ENCODE results near the gene RIPK4. TPM values are rescaled to one million over a fixed set of nuclear protein-coding genes. Genes with fewer than 3 reads are reported as not detected.

Gene RIPK4
- polyA plus RNA-seq, 1 donor from 2014 or later, result not detected

- Histone ChIP-seq H3K27me3 (ENCODE audit: insufficient read depth, low read depth, low read length) (no peaks in the 10 kb centered on the region), H3K36me3 (ENCODE audit: insufficient read depth, low read length) (no peaks in the 10 kb centered on the region), H3K9ac (ENCODE audit: low read length) (no peak overlapping the region), H3K79me2 (replicated peaks; ENCODE audit: insufficient read depth, low read length) (no peaks in the 10 kb centered on the region), H3K4me3 (ENCODE audit: low read length) (no peak overlapping the region), H3F3A (ENCODE audit: insufficient read depth, low read length, poor library complexity, severe bottlenecking) (no peaks in the 10 kb centered on the region), H3K4me2 (ENCODE audit: low read length) (no peak overlapping the region), H3K9me2 (ENCODE audit: insufficient read depth, low read length) (no peaks in the 10 kb centered on the region), H4K20me1 (ENCODE audit: insufficient read depth) (no peaks in the 10 kb centered on the region), H2AFZ (ENCODE audit: low read depth, low read length) (no peak overlapping the region), H3K27ac (ENCODE audit: low read length) (no peak overlapping the region), H3K9me3 (ENCODE audit: low read length) (no peaks in the 10 kb centered on the region)
- TF ChIP-seq SMC3 (conservative IDR thresholded peaks at IDR 0.05; ENCODE audit: poor library complexity) (no peak), REST (IDR thresholded peaks at IDR 0.05; ENCODE audit: borderline replicate concordance) (no peak), EZH2 (IDR thresholded peaks at IDR 0.05; ENCODE audit: borderline replicate concordance, insufficient read depth, low read length, poor library complexity, severe bottlenecking) (no peak), RAD21 (conservative IDR thresholded peaks at IDR 0.05) (no peak), POLR2AphosphoS5 (IDR thresholded peaks at IDR 0.05) (no peak), EP300 (conservative IDR thresholded peaks at IDR 0.05; ENCODE audit: poor library complexity, severe bottlenecking) (no peak), TAF1 (IDR thresholded peaks at IDR 0.05; ENCODE audit: low read depth) (no peak), MXI1 (conservative IDR thresholded peaks at IDR 0.05; ENCODE audit: poor library complexity, severe bottlenecking) (no peak), CTCF (IDR thresholded peaks at IDR 0.05; ENCODE audit: poor library complexity, severe bottlenecking) (no peak)
Measured at GRCh38 chr21:41801321-41802197, 34.7 kb upstream of the RIPK4 start.

GRCh38 chr21:41800425-41801320 lies 33.8 kb upstream of the RIPK4 start:
- Histone ChIP-seq H3K27me3 (ENCODE audit: insufficient read depth, low read depth, low read length) (no peaks in the 10 kb centered on the region), H3K9me3 (ENCODE audit: low read length) (no peaks in the 10 kb centered on the region), H3F3A (ENCODE audit: insufficient read depth, low read length, poor library complexity, severe bottlenecking) (no peaks in the 10 kb centered on the region), H3K9me2 (ENCODE audit: insufficient read depth, low read length) (no peaks in the 10 kb centered on the region), H3K4me3 (ENCODE audit: low read length) (no peak overlapping the region), H3K9ac (ENCODE audit: low read length) (no peak overlapping the region), H3K4me2 (ENCODE audit: low read length) (no peak overlapping the region), H3K79me2 (replicated peaks; ENCODE audit: insufficient read depth, low read length) (no peaks in the 10 kb centered on the region), H4K20me1 (ENCODE audit: insufficient read depth) (no peaks in the 10 kb centered on the region), H3K36me3 (ENCODE audit: insufficient read depth, low read length) (no peaks in the 10 kb centered on the region), H2AFZ (ENCODE audit: low read depth, low read length) (no peak overlapping the region), H3K27ac (ENCODE audit: low read length) (no peak overlapping the region)
- no peak for TF ChIP-seq EZH2 (IDR thresholded peaks at IDR 0.05; ENCODE audit: borderline replicate concordance, insufficient read depth, low read length, poor library complexity, severe bottlenecking)
- TF ChIP-seq RAD21 (conservative IDR thresholded peaks at IDR 0.05), result no peak
- no peak for TF ChIP-seq MXI1 (conservative IDR thresholded peaks at IDR 0.05; ENCODE audit: poor library complexity, severe bottlenecking)
- no peak for TF ChIP-seq CTCF (IDR thresholded peaks at IDR 0.05; ENCODE audit: poor library complexity, severe bottlenecking)
- TF ChIP-seq POLR2AphosphoS5 (IDR thresholded peaks at IDR 0.05), result no peak
- no peak for TF ChIP-seq EP300 (conservative IDR thresholded peaks at IDR 0.05; ENCODE audit: poor library complexity, severe bottlenecking)
- TF ChIP-seq REST (IDR thresholded peaks at IDR 0.05; ENCODE audit: borderline replicate concordance), result no peak
- no peak for TF ChIP-seq SMC3 (conservative IDR thresholded peaks at IDR 0.05; ENCODE audit: poor library complexity)
